Dermis microvascular lymphatic vessel endothelial cell (primary cell): ENCODE measurements around the gene HS1BP3. TPM values are rescaled to one million over a fixed set of nuclear protein-coding genes. Genes with fewer than 3 reads are reported as not detected.

ENCODE experiments used
- DNase-seq, 2 donors: peaks; one replicate each; pipeline versions ENCODE4 v3.0.0 to v3.0.0-alpha.2; 2010; ENCODE audit warnings: low read depth in 2 of 2
- total RNA-seq: library from RNA; depleted of rRNA; stranded (reverse); fragments of >200 nt; gene quantifications from 2 replicates; pipeline ENCODE4 v1.2.1, GENCODE V29; 2014

Gene HS1BP3
- total RNA-seq, 1 donor from 2014 or later, result 16.9 TPM

DNA sequence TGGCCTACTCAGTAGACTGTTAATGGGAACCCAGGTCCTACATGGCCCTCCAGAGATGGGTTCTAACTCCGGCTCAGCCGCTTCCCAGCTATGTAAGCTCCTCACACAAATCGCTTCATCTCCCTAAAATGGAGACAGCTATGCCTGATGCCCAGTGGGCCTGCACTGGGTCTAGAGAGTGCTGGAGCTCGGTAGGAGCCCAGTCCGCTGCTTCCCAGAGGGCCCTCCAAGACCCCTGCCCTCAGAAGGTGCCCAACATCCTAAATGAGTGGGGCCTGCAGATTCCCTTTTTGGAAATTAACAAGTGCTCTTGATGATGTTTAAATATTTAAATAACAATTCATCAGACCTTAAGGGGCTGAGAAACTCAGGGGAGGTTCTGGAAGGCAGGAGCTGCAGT is 47.1 kb downstream of the HS1BP3 start:
- DNase-seq, result no peak

DNA sequence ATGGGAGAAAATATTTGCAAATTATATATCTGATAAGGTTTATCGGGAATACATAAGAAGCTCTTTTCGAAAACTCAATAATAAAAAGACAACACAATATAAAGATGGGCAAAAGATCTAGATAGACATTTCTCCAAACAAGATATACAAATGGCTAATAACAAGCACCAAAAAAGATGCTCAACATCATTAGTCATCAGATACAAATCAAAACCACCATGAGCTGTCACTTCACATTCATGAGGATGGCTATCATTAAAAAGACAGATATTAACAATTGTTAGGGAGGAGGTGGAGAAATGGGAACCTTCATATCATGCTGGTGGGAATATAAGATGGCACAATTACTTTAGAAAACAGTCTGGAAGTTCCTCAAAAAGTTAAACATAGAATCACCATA is 48.1 kb downstream of the HS1BP3 start:
- no peak for DNase-seq

DNA sequence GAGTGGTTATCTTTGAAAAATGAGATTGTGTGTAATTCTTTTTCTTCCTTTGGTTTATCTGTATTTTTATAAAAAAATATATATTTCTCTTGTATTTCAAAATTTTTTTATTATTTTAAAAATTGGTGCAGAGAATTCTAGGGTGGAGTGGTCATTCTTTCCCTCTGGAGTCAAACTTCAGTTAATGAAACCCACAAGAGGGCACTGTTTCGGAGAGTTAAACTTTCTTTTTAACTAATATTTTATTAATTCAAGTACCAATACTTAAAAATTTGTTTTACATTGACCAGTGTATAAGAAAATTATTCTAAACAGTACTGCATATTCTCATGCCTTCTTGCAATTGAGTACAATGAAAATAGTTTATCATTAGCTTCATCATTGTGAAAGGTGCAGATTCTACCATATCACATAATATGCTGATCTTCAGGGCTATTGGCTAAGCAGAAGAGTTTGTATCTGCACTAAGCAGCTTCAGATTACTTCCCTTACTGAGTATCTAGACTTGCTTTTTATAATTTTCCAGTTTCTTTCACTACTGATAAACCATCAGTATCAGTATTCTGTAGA is 50.1 kb downstream of the HS1BP3 start:
- peak in 1 of 2 donors; percentile 52 for DNase-seq

DNA sequence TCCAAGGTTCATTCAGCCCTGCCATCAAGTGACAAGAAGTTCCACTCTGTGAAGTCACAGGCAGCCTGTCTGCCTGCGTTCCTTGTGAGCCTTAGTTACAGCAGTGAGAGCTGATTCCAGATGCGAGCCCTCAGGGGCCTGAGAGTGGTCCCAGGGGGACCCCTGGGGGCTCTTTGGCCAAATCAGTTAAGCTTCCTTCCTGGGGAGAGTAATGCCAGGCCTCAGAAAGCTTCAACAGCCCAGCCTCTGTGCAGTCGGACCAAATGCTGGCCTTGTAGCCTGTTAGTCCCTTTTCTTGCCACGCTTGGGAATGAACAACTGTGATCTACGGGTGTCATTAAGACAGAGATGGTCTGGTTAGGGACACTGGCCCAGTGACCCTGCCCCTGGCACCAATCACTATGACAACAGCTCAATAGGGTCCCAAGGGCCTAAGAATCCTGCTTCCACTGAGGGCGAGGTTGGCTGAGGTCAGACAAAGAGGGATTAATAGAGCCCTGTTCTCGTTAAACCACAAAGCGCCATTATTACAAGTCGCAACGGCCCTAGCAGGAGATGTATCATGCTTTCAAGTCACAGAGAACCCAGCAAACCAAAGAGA is 50.9 kb downstream of the HS1BP3 start:
- DNase-seq, result no peak

DNA sequence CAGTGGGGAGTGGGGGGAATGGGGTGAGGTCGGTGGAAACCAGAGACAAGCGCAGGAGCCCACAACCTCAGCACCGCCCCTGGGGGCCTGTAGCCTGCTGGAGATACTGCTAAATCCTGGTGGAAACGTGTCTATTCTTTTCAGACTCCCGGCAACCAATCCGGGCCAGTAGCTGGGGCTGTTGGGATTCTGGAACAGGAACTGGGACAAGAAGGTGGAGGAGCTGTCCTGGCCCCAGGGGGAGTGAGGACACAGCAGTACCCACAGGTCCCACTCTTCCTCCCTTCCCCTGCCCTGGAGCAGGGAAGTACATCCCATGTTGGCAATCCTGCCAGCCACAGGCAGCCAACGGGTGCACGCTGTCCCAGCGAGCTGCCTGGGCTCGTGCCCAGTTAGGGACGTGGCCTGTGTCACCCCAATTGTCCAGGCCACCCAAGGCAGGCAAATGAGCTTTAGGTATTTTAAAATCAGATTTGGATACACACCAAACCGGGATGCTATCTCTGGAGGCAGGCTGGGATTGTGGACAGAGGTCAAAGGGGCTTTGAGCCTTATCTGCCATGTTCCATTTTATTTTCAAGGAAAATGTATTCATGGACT is 51.8 kb downstream of the HS1BP3 start:
- DNase-seq, result peak; percentile 58 to 87

DNA sequence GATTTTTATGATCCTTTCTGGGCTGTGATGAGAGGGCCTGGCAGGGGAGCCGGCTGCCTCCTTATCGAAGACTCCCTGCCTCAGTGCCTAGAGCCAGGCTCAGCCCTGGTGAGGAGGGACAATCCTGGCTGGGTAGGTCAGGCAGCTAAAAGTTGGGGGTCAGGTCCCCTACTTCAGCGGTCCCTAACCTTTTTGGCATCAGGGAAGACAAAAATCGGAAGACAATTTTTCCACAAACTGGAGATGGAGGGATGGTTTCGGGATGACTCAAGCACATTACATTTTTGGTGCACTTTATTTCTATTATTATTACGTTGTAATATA is 53.1 kb downstream of the HS1BP3 start:
- no peak for DNase-seq

DNA sequence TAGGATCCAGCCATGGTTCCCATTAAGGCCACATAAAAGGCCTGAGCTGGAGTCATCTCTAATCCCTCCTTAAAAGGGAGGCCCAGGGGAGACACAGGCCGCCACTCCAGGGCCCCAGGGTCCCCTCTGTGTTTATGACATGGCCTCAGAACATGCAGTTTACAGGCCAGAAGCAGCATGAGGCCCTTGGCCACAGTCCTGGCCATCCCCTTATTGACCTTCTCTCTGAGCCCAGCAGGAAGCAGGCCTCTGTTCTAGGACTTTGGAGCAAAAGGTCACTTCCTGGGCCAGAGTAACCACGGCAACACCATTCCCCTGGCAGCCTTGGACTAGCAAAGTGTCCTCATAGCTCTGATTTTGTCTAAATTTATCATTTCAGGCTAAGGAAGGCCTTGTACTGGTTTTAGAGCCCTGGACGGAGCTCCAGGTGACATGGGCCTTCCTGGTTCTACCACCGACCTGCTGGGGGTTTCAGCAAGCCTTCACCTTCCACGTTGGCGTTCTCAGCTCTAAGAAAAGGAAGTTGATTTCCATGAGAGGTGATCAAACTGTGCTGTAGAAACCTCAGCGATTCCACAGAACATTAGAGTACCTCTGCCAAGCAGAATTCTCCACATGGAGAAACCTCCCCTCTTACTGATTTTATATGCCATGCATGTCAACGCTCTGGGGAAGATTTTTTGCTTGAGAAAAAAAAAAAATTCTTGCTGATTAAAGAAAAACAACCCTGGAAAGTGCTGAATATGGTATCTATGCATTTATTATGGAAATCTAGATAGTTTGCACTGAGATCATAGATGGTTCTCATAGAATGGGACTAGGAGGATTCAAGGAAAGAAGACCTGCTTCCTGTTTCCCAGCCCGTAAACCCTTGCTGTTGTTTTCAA is 53.7 kb downstream of the HS1BP3 start:
- peak; percentile 86 to 87 for DNase-seq

DNA sequence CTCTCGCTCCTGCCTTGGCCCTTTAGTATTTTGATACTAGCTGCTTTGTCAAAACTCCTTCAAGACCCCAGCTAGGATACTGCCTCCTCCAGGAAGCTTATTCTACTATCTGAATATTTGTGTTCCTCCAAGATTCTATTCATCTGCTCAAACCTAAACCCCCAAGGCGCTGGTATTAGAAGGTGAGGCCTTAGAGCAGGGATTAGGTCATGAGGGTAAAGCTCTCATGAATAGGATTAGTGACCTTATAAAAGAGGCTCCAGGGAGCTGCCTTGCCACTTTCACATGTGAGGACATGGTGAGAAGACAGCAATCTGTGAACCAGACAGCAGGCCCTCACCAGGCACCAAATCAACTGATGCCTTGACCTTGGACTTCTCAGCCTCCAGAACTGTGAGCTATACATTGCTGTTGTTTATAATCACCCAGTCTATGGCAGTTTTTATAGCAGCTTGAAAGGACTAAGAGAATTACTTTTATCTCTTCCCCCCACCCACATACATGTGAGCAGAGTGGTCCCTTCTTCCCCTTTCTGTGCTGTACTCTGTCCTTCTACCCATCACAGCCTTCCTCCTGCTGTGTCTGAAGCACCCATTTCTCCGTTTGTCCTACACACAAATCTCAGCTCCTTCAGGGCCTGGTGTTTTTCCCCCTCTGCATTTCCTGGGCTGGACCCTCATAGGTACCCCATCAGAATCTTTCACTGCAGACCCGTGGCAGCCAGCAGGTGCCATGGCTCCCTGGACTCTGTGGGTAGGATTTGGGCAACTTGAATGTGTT is 54.5 kb downstream of the HS1BP3 start:
- no peak for DNase-seq

DNA sequence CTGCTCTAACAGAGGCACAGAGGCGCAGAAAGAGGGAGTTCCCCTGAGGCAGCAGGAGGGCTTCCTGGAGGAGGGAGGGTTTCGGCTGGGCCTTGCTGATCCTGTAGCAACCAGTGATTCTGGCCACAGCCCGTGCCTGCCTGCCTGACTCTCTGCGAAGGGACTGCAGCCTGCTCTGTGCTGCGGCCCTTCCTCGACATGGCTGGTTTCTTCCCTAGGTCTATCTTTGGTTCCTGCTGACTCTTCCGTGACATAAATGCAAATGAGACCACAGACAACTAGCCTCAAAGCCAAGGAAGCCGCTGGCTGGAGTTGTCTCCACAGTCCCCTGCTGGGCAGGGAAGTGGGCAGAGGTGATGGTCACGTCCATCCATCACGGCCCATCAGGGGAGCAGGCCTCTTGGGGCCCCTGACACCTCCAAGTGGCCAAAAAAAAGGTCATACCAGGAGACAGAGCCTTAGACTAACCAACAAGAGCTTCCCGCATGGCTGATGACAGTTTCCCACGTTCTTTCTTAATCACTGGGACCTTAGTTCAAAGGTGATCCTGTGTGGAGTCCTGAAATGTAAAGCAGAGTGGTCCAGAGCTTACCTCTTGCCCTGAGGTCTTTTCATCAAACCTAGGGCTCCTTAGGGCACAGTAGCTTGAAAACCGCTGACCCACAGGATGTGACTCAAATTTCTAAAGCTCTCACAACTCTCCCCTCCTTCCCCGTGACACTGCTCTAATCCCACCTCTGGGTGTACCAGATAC is 55.3 kb downstream of the HS1BP3 start:
- DNase-seq, result peak in 1 of 2 donors; percentile 77

DNA sequence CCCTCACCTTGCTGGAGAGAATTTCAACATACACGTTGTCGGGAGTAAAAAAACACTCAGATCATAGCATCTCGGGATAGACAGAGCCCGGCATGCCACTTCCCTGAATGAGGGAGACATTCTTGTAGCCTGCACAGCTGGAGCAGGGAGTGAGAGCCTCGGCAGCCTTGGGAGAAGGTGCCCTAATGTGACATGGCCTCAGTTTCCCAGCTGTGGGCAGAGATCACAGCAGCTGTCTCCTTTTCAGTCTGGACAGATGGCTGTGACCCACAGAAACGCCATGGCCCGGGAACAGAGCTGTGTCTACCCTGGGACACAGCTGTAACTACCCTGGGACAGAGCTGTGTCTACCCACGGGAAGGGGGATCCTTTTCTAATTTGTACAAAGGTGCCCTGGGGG is 55.9 kb downstream of the HS1BP3 start:
- DNase-seq, result no peak

DNA sequence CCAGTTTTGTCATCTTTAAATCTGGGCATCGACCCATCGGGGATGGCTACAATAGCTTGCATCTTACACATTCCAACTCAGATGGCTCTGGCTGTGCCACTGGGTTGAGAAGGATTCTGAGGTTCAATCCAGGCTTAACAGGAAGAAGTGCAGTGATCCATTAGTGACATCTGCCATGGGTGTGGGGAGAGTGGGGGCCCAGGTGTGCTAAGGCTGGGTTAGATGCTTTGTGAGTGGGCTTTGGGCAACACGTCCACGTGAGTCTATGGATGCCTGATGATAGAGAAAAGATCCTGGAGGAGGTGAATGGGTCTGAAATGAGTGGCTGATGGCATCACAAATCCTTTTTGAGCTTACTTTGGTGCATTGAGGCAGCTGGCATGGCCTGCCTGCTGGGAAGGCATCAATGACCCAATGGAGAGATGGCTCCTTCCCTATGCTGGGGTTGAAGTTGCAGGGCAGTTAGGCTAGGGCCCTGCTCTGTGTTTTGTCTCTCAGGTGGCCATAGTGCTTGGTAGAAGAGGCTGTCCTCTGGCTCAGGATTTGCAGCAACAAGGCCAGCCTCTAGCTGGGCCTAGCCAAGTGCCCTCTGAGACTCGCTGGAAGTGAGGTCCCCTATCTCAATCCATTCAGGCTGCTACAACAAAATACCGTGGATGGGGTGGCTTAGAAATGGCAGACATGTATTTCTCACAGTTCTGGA is 56.7 kb downstream of the HS1BP3 start:
- no peak for DNase-seq

DNA sequence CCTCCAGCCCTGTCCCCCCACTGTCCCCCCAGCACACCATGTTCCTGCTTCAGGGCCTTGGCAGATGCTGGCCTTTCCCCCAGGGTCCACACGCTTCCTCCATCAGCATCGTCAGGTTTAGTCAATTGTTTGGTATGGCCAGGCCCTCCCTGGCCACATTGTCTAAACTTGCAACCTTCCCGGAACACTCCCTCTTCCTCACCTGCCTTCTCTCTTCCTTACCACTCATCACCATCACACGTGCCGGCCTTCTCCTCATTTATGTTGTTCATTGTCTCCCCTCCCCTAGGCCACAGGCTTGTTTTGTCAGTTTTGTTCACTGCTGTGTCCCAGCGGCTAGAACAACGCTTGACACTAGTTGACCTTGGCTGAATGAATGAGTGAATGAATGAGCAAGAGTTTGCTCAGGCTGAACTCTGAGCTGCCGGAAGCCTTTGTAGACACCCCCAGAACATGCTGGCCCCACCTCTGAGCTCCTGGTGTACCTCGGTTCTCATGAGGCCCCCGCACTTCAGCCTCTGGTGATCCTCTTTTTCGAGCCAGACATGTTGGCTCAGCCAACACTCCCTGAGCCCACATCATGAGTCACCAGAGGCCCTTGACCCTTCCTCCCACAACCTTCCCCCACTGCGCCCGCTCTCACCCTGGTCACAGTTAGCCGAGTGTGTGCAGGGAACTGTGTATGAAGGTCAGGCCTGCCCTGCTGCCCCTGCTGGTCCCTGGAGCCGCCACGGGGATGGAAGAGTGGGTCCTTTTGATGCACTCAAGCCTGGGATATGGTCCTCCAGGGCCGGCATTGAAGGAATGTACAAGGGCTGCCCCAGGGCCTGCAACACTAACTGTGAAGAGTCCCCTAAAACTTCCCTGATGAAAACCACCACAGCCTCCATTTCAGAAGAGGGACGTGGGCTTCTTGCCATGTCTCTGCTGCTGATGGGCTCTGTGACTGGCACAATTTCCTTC is 57.5 kb downstream of the HS1BP3 start:
- DNase-seq, result peak in 1 of 2 donors; percentile 93

DNA sequence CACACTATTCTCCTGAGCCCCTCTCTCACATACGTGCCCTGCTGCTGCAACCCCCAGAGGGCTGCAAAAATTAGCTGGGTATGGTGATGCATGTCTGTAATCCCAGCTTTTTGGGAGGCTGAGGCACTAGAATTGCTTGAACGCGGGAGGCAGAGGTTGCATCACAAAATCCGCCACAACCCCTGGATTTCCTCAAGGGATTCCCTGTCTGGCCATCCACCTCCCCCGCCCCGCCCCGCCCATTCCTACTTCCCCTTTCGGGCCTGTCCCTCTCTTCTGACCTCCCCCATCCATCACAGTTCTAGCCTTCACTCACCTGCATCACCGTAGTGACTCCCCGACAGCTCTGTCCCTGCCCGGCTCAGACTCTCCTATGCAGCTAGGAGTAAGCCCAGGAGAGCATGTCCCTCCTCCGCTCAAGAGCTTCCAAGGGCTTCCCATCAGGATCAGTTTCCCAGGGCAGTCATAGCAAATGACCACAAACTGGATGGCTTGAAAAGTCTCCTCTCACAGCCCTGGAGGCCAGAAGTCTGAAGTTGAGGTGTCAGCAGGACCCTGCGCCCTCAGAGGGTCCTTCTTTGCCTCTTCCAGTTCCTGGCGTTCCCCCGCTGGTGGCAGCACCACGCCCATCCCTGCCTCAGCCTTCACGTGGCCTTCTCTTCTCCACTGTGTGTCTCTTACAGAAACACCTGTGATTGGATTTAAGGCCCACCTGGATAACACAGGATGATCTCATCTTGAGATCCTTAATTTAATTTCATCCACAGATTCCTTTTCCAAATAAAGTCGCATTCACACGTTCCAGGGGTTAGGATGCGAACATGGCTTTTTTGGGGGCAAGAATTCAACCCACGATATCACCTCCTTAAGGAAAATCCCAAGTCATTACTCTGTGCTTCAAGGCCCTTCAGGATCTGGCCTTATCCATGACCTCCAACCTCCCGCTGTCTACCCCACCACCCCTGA is 58.5 kb downstream of the HS1BP3 start:
- DNase-seq, result no peak

DNA sequence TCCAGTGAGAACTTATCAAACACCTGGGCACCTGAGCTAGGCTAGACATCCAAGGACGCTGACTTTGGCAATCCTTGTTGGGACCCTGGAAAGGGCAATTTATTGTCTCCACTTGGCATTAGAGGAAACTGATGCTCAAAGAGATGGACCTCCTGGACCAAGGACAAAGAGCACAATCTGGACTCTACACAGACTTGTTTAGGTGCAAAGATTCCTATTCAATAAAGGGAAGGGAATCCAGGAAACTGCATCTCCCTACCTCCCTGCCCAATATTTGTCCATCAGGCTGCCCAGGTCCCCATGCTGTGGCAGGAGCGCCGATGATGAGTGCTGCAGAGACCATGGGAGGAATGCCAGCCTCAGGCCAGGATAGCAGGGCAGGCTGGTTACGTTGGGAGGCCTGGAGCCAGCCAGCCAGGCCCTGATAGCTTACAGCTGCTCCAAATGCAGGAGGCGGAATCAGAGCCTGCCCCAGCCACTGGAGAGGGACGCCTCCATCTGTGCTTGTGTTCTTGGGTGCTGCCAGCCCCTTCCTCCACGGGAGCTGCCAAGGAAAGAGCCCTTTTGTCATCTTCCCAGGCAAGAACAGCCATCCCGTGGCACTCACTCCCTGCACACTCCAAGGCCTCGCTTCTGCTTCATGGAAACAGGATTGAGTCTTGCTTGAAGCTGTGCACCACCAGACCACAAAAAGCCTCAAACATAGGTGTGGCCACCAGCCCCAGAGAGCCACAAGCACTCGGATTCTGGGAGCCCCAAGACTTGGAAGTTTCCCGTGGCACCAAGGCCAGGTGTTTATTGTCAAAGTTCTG is 60.0 kb downstream of the HS1BP3 start:
- no peak for DNase-seq

DNA sequence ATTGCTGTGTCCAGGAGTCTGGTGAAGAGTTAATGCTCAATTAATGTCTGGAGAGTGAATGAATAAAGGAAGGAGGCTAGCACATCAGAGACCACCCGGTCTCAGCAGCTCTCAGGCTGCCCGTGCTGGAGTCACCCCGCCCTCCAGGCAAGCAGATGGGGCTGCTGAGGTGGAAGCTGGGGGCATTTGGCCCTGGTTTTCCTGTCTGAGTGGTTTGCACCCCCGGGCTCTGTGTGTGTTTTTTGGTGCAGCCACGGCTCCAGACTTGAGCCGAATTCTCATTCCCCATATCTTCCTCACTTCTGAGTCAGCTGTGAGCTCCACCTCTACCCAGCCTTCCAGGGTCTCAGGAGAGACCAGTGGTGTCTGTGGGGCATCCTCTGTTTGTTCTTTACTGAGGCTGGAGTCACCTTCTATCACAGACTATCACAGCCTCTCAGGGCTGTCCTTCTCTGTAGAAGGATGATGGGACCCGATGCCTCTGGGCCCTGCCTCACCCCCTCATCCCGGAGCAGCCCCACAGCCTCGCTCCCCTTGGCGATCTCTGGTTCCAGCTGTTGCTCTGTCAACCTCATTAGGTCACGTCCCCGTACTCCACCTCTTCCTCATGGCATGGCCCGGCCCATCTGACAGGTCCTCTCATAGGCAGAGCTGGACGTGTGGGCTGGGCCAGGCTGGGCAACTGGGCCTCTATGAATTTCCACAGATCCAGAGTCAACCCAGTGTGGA is 60.8 kb downstream of the HS1BP3 start:
- no peak for DNase-seq
